Ishikawa (cell line): ENCODE results near the gene AKR7A3.

Experiments used
- CEBPB ChIP-seq: IDR thresholded peaks from 2 replicates; pipeline ENCODE4 v1.6.1; 2012
- CREB1 ChIP-seq: IDR thresholded peaks from 2 replicates; pipeline ENCODE4 v1.6.1; 2012; ENCODE audit warnings: low read depth
- EGR1 ChIP-seq: IDR thresholded peaks from 2 replicates; pipeline ENCODE4 v1.6.1; 2012
- EP300 ChIP-seq: IDR thresholded peaks from 2 replicates; pipeline ENCODE4 v1.6.1; 2012; ENCODE audit warnings: borderline replicate concordance
- FOXM1 ChIP-seq: IDR thresholded peaks from 2 replicates; pipeline ENCODE4 v1.6.1; 2012; ENCODE audit warnings: low read depth, borderline replicate concordance
- NFIC ChIP-seq: IDR thresholded peaks from 2 replicates; pipeline ENCODE4 v1.6.1; 2012
- RAD21 ChIP-seq: IDR thresholded peaks from 2 replicates; pipeline ENCODE4 v1.6.1; 2012; ENCODE audit warnings: low read depth
- REST ChIP-seq: IDR thresholded peaks from 2 replicates; pipeline ENCODE4 v1.6.1; 2012; ENCODE audit warnings: low read depth, mild to moderate bottlenecking
- TAF1 ChIP-seq: IDR thresholded peaks from 2 replicates; pipeline ENCODE4 v1.6.1; 2012; ENCODE audit warnings: low read depth, mild to moderate bottlenecking
- TCF12 ChIP-seq: IDR thresholded peaks from 2 replicates; pipeline ENCODE4 v1.6.1; 2012; ENCODE audit warnings: low read depth
- TEAD4 ChIP-seq: IDR thresholded peaks from 2 replicates; pipeline ENCODE4 v1.6.1; 2012
- YY1 ChIP-seq: IDR thresholded peaks from 2 replicates; pipeline ENCODE4 v1.6.1; 2012; ENCODE audit warnings: low read depth
- ZBTB7A ChIP-seq: IDR thresholded peaks from 2 replicates; pipeline ENCODE4 v1.6.1; 2012; ENCODE audit warnings: low read depth
- TF ChIP-seq, protein P1 (sequence below): IDR thresholded peaks from 2 replicates; pipeline ENCODE4 v1.6.1; 2012
- TF ChIP-seq, protein P2 (sequence below): IDR thresholded peaks from 2 replicates; pipeline ENCODE4 v1.6.1; 2012

The AKR7A3 gene

GRCh38 chr1:19284881-19285280 is 3.7 kb downstream of the AKR7A3 start:
- TF ChIP-seq CEBPB = no peak
- TF ChIP-seq, protein P1, sequence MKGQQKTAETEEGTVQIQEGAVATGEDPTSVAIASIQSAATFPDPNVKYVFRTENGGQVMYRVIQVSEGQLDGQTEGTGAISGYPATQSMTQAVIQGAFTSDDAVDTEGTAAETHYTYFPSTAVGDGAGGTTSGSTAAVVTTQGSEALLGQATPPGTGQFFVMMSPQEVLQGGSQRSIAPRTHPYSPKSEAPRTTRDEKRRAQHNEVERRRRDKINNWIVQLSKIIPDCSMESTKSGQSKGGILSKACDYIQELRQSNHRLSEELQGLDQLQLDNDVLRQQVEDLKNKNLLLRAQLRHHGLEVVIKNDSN = no peak
- TF ChIP-seq TEAD4 = no peak
- TF ChIP-seq YY1 = no peak
- no peak for TF ChIP-seq EGR1
- no peak for TF ChIP-seq REST
- TF ChIP-seq TCF12 = no peak

DNA sequence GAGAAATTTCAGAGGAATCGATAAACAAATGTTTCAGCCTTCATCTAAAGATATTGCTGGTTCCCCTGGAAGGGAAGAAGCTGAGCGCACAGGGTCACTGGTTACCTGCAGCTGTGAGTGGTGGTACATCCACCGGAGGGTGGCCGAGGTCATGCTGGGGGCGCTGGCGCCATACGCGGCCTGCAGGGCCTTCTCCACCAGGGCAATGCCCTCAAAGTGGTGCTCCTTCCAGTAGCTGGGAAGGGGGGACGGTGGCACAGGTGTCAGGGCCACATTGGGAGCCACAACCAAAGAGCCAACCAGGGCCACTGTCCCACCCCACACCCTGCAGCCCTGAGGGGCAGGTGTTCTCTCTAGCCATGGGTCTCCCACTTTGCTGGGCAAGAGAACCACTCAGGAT is 4.7 kb downstream of the AKR7A3 start:
- TF ChIP-seq TCF12 (no peak), TEAD4 (no peak), EP300 (no peak), YY1 (no peak), ZBTB7A (no peak), CEBPB (no peak), REST (no peak), RAD21 (no peak), CREB1 (no peak), NFIC (no peak), EGR1 (no peak)
- TF ChIP-seq, protein P1 = no peak
- TF ChIP-seq, protein P2, sequence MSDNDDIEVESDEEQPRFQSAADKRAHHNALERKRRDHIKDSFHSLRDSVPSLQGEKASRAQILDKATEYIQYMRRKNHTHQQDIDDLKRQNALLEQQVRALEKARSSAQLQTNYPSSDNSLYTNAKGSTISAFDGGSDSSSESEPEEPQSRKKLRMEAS = no peak

GRCh38 chr1:19274636-19275035 is 13.9 kb downstream of the AKR7A3 start:
- no peak for TF ChIP-seq YY1
- TF ChIP-seq, protein P1 = no peak
- no peak for TF ChIP-seq ZBTB7A
- TF ChIP-seq RAD21 = no peak
- no peak for TF ChIP-seq TAF1
- TF ChIP-seq, protein P2 = no peak
- TF ChIP-seq CEBPB = no peak
- no peak for TF ChIP-seq TCF12
- no peak for TF ChIP-seq CREB1
- TF ChIP-seq NFIC = no peak
- TF ChIP-seq FOXM1 = no peak
- no peak for TF ChIP-seq TEAD4
- TF ChIP-seq EGR1 = no peak

GRCh38 chr1:19273106-19273843 is 15.3 kb downstream of the AKR7A3 start:
- TF ChIP-seq ZBTB7A (no peak), CEBPB (no peak), REST (no peak), EP300 (no peak), CREB1 (no peak), TCF12 (no peak), EGR1 (no peak), TEAD4 (no peak), TAF1 (no peak), NFIC (no peak), FOXM1 (no peak), RAD21 (no peak), YY1 (no peak)
- TF ChIP-seq, protein P1 = no peak
- TF ChIP-seq, protein P2 = no peak
